NCI-H2081 (cell line): Measurements from ENCODE around the gene CERS3.
A peak's percentile ranks its signal among the peaks of the same experiment; 100 is the strongest.
"Not testable (repeated sequence)": the region's sequence is repeated elsewhere in the genome, so short reads cannot be mapped to it uniquely, and the experiment has no call there.

Source experiments
- DNase-seq, 2 experiments: peaks; one replicate each; lab custom pipeline; 2025; lab: John Stamatoyannopoulos, UW

Gene CERS3

DNA sequence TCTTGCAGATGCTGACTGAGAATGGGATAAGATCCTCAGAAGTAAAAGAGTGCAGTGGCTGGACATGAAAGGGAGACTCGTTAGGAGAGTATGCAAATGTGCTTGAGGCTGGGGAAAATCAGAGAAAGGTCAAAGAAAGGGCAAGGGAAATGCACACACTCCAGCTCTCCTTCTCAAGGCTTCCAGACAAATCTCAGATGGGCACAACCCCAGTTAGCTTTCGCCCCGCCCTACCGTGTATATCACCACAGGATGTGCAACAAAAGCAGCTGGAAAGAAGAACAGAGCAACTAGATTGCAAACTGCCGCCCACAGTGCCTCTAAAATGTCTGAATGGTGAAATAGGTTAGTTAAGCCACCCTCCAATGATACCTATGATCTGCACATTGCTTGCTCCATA, 63.9 kb downstream of the CERS3 start:
- DNase-seq: no peak

DNA sequence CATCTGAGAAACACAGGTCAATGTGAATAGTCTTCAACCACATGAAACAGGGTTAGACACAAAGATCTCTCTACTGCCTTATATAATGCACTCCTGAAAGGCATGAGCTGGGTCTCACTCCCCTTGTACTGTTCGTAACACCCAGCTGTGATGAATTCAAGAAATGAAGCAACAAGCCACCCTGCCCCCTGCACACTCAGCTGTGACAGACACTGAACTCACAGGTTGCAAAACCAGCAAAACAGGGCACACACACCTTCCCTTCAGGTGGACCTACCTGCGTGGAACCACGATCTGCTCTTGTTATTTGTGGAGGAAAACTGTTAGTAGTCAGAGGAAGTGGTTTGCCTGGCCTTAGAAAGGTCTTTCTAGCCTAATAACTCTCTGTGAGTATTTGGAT, 64.5 kb downstream of the CERS3 start:
- DNase-seq: no peak

DNA sequence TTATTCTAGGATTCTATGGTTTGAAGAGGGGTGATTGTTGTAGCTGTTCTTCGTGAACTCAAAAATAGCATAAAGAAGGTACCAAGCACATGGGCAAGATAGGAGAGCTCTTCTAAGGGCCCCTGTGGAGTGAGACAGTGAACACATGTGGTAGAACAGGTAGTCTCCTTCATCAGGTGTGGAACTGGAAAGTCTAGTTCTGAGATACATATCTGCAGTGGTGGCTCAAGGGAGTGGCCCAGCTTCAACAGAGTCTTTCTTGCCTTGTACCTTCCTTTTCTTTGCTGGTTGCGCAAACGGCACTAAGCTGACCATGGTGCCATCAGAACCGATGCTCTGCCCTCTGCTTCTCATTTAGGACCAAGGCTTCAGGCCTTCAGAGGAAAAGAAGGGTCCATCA, 65.2 kb downstream of the CERS3 start:
- DNase-seq: no peak

DNA sequence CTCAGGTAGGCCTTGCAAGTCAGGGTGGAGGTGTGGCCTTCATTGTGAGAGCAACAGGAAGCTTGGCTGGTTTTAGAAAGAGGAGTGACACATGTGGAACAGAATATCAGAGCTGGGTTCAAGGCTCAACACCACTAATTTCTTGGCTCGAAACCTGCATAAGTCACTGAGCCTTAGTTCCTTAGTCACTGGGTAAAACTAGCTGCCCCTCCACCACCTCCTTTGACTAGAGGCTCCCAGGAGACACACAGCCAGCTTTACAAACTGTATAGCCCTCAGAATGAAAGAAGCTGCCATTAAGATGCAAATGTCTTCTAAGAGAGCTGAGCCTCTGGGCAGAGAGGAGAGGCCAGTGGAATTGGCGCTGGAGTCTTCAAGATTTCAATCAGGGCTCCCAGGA, 67.7 kb downstream of the CERS3 start:
- DNase-seq: no peak

DNA sequence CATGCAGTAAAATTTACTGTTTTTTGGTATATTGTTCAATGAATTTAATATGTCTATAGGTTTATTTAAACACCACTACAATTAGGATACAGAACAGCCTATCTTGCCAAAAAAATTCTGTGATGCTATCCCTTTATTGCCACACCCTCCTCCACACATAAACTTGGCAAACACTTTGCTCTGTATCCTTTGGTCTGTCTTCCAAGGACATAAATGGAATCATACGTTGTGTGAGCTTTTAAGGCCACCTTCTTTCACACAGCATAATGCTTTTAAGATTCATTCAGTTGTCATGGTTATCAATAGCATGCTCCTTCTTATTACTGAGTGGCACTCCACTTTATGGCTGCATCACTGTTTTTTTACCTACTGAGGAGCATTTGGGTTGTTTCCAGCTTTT, 71.5 kb downstream of the CERS3 start:
- peak in 1 of 2 experiments; percentile 3 for DNase-seq

DNA sequence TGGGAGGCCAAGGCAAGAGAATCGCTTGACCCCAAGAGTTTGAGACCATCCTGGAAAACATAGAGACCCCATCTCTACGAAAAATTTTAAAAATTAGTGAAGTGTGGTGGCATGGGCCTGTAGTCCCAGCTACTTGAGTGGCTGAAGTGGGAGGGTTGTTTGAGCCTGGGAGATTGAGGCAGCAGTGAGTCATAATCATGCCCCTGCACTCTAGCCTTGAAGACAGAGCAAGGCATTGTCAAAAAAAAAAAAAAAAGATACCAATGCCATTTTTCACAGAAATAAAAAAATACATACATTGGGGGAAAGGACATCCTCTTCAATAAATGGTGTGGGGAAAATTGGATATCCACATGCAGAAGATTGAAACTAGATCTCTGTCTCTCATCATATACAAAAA, 74.6 kb downstream of the CERS3 start:
- no peak for DNase-seq

DNA sequence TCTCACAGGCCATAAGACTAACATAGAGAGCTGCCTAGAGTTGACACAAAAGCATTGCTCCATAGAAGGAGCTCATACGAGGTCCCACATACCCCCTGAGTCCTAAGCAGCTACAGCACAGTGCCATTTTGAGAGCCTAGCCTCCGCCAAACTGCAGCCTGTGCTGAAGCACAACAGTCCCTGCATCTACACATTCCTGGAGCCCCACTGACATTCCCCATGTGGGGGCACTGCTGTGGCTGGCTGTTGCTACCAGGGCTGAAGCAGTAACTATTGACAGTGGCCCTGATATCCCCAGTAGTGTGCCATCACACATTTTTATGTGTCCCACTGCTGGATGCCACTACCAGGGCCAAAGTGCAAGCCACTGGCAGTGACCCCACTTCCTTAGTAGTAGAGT, 80.3 kb downstream of the CERS3 start:
- no peak for DNase-seq

DNA sequence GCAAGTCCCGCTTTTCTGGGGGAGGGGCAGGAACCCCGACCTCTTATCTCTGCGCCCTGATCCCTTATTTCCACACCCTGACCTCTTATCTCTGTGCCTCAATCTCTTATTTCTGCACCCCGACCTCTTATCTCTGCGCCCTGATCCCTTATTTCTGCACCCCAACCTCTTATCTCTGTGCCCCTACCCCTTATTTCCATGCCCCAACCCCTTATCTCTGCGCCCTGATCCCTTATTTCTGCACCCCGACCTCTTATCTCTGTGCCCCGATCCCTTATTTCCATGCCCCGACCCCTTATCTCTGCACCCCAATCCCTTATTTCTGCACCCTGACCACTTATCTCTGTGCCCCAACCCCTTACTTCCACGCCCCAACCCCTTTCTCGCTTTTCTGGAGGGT, 87.7 kb downstream of the CERS3 start:
- not testable (repeated sequence) for DNase-seq

DNA sequence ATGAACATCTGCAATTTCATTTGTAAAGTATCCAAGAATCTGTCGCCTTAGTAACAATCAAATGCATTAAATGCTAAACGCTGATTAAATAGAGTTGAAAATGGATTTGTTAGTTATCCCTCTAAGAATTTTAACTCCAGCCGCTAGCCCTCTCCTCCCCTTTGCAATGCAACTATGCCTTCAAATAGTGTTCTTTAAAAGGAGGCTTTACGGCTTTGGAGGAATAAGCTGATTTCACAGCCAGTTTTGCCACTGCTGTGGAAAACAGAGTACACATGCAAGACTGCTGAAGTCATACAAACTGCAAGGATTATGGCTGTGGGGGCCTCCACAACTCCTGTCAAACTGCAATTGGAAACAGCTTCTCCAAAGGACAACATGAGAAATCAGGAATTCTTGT, 89.2 kb downstream of the CERS3 start:
- DNase-seq: no peak

DNA sequence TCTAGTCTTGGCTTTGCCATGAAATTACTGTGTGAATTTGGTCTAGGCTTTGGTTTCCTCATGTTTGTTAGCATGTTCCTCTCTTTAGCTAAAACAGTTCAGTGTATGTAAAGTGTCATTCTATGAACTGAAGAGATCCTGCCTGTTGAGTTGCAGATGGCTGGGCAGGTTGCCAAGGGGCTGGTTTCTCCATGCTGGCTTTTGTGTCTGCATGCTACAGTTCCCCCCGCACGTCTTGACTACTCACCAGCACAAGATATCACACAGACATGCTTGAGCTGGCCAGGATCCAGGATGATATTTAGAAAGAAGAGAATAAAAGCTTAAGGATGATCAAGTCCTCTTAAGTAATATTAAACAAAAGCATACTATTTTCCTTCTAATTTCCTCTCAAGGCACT, 90.2 kb downstream of the CERS3 start:
- DNase-seq: peak; percentile 59 to 60

DNA sequence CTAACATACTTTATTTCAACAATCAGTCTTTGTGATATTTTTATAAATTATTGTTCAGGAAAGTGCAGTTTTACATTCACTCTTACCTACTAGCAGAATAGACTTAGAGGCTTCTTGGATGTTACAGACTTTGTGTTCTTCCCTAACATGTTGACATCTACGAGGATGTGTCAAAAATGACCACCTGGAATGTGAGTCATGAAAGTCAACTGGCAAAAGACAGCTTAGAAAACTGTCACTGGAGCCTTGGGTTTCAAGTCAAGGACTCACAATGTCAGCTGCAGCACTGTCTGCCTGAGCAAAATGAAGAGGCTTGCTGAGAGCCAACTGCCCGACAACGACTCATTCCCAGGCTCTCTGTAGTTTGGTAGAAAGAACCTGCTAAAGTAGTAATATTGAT, 91.5 kb downstream of the CERS3 start:
- DNase-seq: no peak

DNA sequence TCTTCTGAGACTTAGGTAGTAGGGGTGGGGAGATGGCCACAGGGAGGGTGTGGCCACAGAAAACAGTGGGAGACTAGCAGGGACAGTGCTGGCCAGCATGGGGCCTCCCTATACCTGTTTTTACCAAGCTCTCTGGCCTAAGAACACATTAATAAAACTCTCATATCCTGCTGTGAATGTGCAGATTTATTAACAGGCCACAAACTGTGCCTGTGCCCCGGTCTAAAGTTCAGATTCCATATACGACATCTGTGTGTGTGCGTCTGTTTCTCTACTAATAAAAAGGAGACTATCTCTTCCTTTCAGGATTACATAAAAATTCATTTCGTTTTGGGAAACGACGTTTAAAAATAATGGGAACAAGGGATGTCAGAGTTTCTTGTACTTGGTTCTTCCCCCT, 94.2 kb downstream of the CERS3 start:
- DNase-seq: no peak

DNA sequence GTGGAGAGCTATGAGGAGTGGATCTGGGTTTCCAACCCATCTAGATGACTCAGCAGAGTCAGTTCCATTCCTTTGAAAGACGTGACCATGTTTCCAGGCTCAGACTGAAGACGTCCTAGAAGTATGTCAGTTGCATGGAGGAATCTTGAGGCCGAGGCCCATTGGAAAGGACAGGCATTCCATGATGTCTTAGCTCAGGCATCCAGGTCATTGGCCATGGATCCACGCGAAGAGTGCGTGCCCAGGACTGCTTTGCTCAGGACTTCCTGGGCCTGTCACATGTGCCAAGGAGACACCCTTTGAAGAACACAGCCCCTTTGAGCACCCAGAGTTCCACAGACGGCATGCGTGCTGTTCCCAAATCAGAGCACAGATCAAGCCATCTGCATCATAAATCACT, 94.7 kb downstream of the CERS3 start:
- DNase-seq: no peak

DNA sequence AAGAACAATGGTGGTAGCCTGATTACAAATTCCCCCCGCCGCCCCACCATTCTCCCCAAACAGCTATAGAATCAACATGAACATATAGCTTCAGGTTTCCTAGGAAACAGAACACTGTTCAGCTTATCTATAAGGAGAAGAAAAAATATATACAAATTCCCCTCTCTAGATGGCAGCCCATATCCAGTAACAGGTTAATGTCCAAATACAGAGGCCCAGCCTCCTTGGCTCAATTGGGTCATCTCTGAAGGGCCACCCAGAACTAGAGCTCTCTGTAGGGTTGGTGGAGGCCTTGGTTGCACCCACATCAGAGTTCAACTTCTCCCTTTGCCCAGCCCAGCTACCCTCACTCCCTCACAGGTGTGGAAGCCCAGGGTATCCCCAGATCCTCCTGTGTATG, 95.4 kb downstream of the CERS3 start:
- DNase-seq: no peak

DNA sequence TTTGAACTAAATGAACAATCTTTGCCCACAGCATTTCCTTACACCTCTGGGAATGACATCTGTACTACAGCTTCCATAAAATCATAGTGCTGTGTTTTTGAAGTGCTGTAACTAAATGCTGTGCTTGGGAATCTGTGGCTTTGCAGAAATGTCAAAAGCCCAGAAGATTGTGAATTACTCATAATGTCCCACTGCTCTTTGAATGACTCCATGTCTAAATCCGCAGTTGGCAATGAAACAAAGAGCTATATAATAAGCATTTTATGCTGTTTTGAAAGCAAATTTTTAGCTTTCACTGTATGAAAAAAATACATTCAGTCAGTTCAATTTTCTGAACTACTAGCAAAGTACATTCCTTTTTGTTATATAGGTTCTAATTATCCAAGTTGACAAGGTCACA, 98.3 kb downstream of the CERS3 start:
- DNase-seq: no peak

DNA sequence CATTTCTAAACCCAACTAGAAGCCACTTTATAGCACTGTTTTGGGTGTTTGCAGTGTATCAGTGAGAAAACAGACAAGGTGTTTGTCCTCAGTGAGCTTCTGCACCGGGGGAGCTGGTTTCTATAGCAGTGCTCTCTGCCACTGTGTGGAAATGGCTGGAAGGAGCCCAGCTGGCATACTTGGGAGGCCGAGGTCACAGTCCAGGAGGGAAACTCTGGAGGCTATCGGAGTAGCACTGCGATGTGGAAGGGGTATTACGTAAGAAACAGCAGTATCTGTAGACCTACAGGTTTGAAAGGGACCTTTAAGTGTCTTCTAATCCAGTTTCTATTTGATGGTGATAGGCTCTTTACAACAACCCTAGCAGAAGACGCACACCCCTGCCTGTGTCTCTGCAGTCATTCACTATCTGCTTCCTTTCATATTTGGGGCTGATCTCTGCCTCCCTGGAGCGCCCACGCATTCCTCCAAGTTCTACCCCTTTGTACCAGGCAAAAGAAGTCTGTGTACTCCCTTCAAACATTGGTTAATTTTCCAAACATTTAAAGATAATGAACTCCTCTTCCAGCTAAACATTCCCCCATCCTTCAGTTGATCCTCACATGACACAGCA, 99.5 kb downstream of the CERS3 start:
- no peak for DNase-seq

DNA sequence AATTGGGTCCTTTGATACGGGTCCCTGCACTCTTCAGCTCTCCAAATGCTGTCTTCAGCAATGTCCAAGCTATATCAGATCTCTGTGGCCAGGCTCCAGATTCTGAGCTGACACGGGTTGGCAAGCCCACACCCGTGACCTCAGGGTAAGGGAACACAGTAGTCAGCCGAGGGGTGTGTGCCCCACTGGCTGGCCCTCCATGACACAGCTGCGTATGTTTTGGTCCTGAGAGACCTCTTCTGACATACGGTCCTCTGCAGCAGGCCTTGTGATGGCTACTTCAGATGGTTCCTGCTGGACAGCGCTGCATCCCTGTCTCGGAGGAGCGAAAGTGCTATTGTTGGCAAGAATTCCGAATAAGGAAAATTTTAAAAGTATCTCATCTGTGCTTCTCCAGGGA, 101.8 kb downstream of the CERS3 start:
- DNase-seq: no peak

DNA sequence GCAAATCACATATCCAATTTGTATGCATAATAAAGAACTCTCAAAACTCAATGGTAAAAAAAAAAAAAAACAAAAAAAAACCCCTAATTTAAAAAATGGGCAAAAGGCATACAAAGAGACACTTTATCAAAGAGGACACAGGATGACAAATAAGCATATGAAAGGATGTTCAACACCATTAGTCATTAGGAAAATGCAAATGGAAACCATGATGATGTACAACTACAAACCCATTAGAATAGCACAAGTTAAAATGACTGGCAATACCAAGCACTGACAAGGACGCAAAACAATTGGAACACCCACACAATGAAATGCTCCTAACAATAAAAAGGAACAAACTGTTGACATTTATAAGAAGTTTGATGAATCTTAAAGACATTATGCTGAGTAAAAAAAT, 123.6 kb downstream of the CERS3 start:
- DNase-seq: no peak

DNA sequence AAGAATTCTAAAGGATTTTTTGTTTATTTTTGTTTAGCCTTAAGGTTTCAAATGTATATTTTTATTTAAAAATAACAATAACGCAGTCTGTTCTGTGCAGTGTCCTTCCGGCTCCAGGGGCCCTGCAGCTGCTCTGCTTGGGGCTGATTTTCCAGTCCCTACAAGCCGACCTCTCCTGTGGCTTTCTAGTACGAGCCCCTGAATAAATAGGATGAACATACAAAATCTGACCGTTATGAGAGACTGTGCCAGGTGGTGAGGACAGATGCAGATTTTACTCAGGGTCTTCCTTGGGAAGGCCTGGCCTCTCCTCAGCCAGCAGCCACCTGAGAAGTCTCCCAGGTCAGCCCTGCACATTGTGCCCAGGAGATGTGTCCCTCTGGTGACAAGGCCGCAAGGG, 127.8 kb downstream of the CERS3 start:
- peak in 1 of 2 experiments; percentile 43 for DNase-seq

DNA sequence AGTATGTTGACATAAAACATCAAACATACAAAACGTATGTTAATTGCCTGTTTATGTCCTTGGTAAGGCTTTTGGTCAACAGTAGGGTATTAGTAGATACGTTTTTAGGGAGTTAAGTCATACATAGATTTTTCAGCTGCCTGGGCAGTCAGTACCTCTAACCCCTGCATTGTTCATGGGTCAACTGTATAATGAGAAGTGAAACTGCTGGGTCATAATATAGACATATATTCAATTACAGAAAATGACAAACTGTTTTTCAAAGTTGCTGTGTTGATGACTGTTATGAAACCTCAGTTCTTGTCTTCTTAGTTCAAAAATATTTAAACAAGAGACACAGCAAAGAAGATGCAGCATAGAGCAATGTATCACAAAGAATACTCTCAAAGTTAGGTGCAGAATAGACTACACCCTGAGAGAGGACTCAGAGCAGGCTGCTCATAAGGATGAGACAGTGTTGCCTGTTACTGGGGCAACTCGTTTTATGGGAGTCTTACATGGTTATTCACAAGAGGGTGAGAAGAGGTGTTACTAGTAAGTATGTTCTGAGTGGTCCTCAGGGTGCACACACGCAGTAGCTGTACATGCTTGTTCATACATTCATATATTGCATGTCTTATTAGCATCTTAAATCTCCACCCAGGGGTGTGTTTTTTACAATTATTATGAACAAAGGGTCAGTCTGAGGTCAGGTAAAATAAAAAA, 133.9 kb downstream of the CERS3 start:
- DNase-seq: no peak

DNA sequence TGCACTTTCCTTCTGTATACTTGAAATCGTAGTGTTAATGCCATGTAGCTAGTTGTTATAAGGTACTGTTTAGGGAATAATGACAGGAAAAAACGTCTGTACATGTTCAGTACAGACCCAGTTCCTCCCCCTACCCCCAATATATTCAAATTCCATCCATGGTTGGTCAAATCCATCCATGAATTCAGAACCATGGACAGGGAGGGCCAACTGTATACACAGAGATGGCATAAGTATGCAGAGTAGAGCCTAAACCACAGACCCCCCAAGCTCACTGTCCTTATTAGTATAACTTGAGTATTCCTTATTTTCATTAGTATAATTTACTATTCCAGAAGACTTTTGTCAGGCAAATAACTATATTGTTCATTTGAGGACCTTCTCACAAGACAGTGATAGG, 135.7 kb downstream of the CERS3 start:
- DNase-seq: no peak

DNA sequence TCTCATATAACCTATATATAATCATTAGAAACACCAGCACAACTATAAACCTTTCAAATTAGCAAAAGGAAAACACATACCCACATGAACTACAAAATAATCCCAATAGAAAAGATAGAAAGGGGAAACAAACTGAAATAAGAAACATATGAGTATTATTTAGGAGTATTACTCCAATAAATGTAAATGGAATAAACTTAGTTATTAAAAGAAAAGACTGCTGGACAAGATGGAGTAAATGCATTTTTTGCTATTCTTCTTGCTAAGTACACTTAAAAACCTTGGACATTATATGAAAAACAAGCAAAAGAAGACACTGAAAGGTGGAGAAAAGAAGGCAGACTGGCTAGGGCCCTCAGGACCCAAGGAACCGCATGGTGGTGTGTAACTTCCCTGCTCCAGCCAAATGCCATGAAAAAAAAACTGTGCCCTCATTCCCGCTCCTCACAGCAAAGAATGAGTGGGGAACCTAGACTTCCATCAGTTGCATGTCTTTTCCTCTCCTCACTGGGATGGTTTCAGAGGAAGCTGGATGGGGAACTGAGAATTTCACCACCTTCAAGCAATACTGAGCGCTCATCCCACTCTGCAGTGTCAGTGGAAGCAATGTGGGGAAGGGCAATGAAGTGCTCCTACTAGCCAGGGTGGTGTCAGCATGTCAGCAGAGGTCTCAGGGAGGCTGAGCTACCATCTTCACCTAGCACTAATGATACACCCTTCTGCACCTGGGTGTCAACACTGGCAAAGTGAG, 143.3 kb downstream of the CERS3 start:
- no peak for DNase-seq

DNA sequence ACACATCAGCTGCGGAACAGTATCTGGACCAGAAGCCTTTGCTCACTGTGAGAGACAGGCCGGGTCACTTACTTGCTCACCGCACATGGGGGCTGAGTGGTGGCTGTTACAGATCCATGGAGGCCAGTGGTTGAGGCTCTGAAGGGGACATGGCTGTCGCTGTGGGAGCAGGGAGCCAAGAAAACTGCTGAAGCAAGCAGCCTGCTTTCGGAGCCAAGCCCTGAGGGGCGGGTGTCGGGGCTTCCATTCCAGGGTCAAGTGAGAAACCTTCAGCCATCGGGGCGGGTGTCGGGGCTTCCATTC, 144.7 kb downstream of the CERS3 start:
- DNase-seq: no peak
